Astrocyte (in vitro differentiated cells and primary cell): ENCODE measurements around the gene NHLH1.

ENCODE experiments used
- EZH2 ChIP-seq: IDR thresholded peaks from 2 replicates; pipeline ENCODE4 v1.6.1; 2012; ENCODE audit warnings: mild to moderate bottlenecking, low read length, inconsistent platforms; ENCODE audit not compliant: insufficient read depth
- TF ChIP-seq, protein P1 (sequence below): IDR thresholded peaks from 2 replicates; pipeline ENCODE4 v1.5.1; 2011; ENCODE audit warnings: low read depth, mild to moderate bottlenecking, inconsistent platforms, low read length, moderate library complexity; ENCODE audit not compliant: insufficient read depth

DNA sequence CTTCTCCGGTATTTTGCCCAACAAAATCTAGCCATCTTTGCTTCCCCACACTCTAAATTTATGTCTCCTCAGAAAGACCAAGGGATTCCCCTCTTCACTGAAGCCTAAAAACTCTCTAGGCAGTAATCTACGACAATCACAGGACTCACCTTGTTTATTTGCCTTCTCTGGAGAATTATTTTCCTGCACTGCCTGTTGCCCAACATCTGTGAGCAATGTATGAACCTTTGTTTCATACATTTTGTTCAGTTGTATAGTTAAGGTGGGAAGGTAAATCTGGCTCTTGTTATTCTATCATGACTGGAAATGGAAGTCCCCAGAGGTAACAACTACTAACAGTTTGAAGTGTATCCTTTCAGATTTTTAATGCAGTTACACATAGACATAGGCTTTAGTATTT lies 26.0 kb upstream of the NHLH1 start:
- TF ChIP-seq, protein P1, sequence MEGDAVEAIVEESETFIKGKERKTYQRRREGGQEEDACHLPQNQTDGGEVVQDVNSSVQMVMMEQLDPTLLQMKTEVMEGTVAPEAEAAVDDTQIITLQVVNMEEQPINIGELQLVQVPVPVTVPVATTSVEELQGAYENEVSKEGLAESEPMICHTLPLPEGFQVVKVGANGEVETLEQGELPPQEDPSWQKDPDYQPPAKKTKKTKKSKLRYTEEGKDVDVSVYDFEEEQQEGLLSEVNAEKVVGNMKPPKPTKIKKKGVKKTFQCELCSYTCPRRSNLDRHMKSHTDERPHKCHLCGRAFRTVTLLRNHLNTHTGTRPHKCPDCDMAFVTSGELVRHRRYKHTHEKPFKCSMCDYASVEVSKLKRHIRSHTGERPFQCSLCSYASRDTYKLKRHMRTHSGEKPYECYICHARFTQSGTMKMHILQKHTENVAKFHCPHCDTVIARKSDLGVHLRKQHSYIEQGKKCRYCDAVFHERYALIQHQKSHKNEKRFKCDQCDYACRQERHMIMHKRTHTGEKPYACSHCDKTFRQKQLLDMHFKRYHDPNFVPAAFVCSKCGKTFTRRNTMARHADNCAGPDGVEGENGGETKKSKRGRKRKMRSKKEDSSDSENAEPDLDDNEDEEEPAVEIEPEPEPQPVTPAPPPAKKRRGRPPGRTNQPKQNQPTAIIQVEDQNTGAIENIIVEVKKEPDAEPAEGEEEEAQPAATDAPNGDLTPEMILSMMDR = no peak
- TF ChIP-seq EZH2 = no peak
